NCI-H187 treated with DMSO at 0.1 percent for 48 hours (cell line): Measurements from ENCODE around the gene NEK2.
"Not testable (repeated sequence)": the region's sequence is repeated elsewhere in the genome, so short reads cannot be mapped to it uniquely, and the experiment has no call there.

ENCODE experiments used
- DNase-seq: peaks from one replicate; lab custom pipeline; 2025; lab: John Stamatoyannopoulos, UW

The NEK2 gene

DNA sequence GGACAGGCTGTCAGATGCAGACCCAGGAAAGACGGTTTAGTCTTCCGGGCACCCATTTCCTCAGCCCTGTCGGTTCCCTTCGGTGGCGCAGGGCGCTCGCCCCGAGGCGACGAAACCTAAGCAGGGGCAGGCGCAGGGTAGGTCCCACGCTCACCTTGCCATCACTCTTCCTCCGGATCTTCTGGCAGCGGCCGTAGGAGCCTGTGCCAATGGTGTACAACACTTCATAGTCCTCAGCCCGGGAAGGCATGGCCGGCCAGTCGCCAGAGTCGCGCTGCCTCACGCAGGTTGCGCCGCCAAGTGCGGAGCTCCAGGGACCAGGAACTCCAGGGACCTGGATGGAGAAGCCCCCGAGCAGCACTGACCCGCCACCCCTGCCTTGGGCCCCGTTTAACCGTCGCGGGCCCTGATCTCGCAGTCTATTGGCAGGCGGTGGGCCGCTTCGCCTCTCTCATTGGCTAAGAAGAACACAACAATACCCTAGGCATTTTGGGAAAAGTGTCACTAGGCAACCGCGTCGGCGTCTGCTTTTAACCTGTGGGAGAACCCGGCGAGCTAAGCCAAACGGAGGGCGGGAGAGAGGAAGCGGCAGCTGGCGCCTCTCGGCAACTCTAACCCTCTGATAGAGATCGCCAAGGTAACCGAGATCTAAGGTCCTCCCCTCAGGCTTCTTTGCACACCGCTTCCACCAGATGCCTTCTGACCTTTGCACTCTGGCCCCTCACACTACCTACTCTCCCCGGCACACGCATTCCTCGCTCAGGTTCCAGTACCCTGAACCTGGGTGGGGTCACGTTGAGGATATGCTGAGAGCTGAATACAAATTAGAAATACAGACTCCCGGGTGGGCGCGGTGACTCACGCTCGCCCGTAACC, at the start of gene NEK2:
Gene NEK2, minus strand, starts transcription at position 392 of the 876 bp plus-strand sequence. Its CDS starts 142 bp downstream, at position 250.
- DNase-seq: peak; percentile 59

DNA sequence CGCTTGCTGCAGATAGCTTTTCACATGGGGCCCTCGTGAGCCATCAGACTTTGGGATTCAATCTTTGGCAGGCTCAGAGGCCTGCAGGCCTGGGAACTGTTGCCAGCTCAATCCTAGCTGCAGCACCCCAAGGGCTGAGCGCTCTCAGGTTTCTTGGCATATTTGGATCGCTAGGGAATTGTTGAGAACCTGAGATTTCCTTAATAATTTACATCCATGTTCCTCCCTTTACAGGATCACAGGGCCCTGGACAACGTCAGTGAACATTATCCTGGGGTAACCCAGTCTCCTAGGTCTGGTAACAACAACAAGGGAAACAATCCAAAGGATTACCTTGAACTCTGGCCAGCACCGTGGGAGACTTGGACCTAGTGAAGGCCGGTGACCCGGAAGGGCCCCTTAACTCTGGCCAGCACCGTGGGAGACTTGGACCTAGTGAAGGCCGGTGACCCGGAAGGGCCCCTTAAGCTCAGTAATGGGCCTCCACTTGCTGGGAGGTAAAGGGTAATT, 49.3 kb upstream of the NEK2 start:
- DNase-seq: no peak

DNA sequence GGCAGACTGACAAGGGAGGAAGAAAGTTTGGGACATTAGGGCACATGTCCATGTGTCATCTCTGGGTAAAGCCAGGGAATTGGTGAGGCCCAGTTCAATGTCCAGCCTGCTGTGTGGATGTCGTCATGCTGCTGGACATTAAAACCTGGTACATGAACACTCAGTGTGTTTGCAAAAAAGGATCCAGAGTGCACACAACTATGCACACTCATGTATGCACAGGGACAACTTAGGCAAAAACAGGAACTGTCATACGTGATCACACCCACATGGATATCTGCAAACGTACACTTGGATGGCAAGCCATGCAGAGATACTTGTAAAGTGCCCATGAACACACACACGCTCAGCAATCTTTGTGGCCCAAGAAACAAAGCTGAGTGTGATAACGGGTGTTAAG, 47.9 kb upstream of the NEK2 start:
- DNase-seq: no peak

DNA sequence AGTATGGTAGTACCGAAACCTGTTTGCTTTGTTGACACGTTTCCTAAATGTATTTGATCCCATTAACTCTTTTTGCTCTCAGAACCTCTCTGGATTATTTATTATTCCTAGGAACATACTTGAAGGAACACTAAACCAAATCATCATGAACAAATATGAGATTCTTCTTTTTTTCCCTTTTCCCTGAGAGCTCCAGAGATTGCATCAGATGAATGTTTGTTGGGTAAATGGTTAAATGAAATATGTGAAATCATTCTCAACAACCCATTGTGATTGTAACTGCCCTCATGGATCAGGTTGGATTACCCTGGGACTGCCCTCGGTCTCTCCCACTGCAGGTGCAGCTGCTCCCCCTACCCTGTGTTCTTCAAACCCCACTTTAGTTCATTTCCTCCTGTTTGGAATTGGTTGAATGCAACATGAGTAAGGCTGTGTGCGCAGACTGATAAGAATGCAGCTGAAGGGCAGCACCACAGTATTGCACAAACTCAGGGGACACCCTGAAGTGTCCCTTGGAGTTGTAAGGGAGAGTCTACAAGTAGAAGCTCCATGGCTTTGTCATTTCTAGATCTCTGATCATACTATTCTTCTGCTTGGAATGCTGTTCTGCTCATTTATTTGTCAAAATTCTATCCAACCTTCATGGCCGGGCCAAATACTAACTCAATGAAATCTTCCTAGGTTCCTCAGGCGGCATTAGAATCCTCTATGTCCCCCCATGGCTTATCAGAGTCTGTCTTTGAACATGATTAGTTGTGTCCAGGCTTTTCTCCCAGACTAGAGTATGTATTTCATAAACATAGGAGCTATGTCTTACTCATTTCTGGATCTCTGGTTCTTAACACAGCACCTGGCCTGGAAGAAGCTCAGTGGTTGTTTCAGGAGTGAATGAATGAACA, 47.1 kb upstream of the NEK2 start:
- no peak for DNase-seq

DNA sequence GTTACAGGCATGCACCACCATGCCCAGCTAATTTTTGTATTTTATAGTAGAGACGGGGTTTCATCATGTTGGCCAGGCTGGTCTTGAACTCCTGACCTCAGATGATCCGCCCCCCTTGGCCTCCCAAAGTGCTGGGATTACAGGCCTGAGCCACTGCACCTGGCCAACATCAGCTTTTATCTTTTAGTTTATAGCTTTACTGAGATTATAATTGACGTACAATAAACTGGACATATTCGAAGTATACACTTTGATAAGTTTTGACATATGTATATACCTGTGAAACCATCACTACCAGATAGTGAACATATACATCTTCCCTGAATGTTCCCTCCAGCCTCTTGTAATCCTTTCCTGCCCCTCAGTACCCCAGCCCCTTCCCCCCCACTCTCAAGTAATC, 41.1 kb upstream of the NEK2 start:
- not testable (repeated sequence) for DNase-seq

DNA sequence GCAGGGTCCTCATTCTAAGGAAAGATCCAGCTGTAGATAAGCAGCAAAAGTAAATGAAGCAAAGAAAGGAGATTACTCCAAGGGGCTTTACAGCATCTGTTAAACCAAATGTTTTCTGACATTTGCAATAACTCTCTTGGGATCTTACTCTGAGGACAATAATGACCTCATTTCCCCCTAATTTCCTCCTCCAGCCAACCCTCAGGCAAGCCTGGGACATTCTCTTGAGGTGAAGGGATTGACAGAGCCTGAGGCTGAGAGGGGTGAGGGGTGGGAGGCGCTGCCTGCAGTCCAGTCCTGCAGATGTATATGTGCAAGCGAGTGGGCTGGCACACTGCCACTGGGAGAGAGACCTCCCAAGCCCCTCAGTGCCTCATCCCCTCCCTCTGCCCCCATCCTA, 40.5 kb upstream of the NEK2 start:
- no peak for DNase-seq

DNA sequence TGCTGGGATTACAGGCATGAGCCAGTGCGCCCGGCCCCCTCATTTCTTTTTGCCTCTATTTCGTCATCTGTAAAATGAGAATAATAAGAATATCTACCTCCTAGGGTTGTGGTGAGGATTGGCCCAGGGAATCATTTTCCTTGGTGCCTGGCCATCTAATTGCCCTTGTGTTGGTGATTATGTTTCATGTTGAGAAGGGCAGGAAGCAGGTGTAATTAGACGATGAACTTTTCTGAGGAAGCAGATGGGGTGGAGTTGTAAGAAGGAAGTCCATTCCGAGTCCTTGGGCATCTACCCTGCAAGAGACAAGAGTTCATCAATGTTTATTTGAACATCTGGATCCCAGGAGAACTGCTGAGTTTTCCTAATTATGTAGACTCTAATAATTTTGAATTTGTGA, 38.7 kb upstream of the NEK2 start:
- no peak for DNase-seq

DNA sequence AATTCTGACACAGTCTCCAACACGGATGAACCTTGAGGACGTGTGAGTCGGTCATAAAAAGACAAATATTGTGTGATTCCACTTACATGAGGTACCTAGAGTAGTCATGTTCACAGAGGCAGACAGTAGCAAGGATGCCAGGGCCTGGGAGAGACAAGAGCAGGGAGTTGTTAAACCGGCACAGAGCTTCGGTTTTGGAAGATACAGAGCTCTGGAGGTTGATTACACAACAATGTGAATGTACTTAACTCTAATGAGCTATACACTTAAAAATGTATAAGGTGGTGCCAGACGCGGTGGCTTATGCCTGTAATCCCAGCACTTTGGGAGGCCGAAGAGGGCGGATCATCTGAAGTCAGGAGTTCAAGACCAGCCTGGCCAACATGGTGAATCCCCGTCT, 37.8 kb upstream of the NEK2 start:
- no peak for DNase-seq

DNA sequence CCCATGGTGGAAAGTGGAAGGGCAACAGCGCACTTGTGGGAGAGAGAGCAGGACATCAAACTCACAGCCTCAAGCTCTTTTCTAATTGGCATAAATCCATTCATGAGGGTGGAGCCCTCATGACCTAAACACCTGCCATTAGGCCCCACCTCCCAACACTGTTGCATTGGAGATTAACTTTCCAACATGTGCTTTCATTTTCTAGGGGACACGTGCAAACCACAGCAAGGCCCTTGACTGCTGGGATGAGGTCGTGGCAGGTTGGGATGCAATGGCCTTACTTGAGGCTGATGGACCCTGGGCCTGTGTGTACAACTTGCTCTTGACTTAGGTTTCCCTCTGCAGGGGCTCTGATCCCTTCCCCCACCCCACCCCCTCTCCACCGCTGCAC, 35.9 kb upstream of the NEK2 start:
- DNase-seq: no peak

DNA sequence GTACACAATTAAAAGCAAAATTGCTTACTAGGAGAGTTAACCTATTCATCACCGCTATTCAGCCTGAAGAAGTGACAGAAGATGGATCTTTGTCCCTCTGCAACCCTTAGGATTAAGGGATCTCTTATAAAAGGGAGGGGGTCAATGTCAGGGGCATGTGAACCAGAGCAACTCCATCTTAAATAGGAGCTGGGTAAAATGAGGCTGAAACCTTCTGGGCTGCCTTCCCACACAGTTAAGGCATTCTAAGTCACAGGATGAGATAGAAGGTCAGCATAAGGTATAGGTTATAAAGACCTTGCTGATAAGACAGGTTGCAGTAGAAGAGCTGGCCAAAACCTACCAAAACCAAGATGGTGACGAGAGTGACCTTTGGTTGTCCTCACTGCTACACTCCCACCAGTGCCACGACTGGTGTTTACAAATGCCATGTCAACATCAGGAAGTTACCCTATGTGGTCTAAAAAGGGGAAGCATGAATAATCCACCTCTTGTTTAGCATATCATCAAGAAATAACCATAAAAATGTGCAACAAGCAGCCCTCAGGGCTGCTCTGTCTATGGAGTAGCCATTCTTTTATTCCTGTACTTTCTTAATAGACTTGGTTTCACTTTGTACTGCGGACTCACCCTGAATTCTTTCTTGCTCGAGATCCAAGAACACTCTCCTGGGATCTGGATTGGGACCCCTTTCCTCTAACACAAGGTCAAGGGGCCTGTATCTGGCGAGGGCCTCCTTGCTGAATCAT, 35.3 kb upstream of the NEK2 start:
- DNase-seq: no peak

DNA sequence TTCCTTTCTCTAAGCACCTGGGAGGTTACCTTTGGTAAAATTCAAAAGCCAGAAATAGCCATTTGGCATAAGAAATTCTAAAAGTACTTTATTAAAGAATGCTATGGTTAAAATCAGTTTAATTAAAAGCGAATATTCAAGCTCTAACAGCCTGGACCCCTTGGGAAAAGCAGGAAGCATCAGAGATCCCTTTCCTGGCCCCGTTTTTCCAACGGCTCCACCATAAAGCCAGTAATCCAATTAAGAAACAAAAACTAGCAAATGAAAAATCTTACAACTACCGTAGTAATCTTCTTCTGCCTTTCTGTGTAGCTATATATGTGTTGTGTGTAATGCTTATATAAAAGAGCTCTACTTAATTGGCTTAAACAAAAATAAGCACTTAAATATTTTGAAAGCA, 33.5 kb upstream of the NEK2 start:
- no peak for DNase-seq

DNA sequence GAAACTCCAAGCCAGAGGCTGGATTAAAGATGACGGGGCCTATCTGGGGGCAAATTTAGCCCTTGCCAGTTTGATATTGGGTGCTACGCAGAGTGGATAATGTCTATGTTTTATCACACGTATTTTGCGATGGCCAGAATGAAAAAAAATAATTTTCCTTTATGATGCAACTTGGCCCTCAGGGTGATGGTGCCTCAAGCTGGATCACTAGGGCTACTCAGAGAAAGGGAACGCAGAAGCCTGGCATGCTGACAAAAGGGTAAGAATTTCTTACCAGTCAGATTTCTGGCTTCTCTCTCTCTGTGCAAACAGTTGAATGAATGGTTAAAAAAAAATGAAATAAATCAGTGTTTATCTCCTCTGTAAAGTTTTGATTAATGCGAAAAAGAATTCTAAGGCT, 32.6 kb upstream of the NEK2 start:
- no peak for DNase-seq

DNA sequence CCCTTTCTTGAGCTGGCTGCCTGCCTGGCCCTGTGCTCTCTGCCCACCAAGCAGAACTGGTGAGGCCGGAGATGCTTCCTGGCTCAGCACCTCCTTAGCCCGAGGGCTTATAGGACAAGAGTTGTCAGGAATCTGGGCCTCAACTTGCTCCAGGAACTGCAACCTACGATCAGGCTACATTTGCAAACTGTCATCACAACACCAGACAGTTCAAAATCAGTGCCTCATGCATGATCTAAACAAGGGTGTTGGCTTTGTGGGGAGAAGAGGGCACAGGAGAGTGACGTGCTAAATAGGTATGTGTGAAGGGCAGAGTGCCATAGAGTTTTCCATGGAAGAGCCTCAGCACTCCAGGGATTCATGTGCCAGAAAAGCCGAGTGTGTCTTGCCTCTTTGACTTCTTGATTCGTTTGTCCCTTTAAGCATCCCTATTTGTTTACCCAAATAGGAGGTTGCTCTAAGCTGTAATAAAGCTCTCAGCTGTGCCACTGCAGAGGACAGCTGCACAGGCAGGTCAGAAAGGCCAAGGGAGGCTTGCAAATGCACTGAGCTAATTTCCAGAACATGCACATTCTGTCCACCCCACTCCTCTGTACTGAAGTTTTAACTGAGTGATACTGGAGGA, 30.2 kb upstream of the NEK2 start:
- no peak for DNase-seq

DNA sequence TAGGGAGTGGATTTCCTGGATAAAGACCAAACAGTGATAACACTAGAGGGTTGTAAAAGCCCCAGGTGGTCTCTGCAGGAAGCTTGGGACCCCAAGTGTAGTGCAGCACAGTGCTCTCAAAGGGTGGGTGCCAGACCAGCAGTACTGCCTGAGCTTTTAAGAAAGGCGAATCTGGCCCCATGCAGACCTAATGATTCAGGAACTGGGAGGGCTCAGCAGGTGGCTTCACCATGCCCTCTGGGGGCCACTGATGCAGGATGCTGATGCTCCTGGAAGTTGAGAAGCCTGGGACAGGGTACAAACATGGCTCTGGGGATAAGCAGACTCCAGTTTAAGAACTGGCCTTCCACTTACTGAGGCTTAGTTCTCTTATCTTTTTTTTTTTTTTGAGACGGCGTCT, 29.1 kb upstream of the NEK2 start:
- DNase-seq: no peak

DNA sequence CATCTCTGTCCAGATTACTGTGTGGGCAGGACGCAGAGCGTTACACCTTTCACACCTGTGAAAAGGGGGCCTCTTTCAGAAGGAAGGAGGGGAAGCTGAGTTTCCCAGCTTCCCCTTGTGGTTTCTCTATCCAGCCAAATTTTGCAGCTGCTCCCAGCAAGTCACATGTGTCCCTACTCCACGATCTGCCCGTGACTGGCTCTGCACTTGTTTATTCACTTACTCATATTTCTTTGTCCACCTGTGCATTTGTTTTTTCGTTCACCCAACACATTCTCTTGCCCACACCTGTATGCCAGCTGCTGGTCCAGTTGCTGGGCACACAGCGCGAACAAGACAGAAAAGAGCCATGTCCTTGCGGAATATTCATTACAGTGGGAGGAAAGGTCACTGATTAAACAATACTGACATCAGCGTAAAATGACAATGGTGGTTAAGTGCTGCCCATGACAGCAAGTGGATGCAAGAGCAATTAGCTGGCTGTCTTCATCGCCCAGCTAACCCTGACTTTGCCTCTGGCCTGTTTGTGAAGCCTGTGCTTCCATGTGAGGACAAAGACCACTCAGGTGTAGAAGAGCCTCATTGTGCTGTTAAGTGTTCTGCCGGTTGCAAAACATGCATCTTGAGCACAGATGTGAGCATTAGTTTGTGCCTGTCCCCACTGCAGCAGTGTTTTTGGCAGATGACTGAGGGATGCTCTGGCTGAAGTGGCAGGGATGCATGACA, 28.6 kb upstream of the NEK2 start:
- DNase-seq: peak; percentile 81

DNA sequence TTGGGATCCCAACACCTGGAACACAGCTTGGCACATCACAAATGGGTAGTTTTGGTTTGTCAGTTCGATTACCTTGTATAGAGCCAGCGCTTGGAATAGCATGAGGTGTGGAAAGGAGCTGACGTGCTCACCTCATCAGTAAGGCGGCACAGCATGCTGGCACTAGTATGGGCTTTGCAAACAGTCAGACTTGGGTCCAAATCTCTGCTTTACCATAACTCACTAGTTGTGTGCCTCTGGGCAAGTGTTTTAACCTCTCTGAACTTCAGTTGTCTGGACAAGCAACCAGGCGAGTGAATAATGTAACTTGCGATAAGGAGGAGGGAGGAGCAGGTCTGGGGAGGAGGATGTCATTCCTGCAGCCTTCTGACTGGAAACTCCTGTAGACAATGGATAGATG, 26.3 kb upstream of the NEK2 start:
- DNase-seq: no peak

DNA sequence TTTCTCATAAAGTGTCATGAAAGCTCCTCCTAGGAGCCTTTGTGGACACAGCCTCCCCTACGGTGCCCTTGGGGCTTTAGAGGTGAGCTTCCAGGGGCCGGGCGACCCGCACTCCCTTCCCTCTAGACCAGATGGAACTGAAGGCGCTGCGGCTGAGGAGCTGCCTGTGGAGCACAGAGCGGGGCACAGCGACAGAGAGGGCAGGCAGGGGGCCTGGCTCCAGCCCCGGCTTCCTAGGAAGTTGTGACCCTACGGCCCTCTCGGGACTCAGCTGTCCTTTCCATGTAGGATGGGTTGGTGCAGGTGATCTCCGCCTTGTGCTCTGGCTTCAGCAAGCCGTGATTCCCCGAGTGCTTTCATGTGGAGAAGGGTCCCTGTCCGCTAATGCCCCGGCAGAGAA, 23.6 kb upstream of the NEK2 start:
- no peak for DNase-seq

DNA sequence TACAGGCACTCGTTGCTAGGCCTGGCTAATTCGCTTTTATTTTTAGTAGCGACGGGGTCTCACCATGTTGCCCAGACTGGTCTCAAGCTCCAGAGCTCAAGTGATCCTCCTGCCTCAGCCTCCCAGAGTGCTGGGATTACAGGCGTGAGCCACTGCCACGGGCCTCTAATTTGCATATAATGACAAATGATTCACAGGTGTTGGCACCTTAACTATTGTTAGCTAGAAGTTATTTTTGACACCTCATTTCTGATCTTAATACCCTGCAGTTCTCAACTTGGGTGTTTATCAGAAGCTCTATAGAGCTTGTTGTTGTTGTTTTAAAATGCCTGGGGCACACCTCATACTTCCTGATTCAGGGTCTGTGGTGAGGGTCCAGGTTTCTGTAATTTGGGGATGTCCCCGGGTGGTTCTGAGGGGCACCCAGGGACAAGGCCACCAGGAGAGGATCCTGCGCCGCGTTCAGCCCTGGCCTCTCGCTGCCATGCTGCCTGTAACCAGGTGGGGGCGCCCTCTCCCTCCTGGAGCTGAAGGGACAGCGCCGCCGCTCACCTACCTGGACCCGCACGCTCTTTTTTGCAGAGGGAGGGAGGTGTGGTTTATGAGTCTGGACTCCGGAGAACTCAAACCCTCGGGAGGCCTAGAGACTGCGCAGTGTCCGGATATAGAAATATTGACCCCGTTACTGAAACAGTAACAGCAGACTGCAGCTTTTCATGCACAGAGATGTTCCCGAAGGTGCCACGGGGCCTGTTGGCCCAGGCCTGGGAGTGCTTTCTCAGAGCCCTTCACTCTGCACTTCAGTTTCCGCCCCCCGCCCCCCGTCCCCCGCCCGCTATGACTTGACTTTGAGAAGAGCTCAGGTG, 23.0 kb upstream of the NEK2 start:
- DNase-seq: peak; percentile 16

DNA sequence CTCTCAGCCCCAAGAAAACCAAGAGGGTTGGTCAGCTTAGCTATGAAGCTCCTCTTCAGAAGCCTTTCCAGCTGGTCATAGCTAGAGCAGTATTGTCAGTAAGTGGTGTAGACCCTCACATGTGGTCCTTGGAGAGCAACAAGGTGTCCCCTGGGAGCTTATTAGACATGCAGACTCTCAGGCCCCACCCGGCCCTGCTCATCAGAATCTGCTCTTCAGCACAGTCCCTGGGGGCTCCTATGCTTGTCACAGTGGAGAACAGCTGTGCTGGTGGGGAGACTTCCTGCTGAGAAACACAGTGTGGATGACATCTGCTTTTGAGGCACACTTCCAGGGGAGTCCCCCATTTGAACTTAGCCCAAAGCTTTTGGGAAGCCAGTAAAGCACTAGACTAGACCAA, 21.9 kb upstream of the NEK2 start:
- DNase-seq: no peak
